Activated T-helper 2 cell treated with anti-CD3 and anti-CD28 coated beads, Interferon-gamma antibody, Interleukin-2, Interleukin-4, amounts not matched to agents 10 μg/mL and 5 μg/mL and 100 μg/mL, durations not matched to agents 14 hours and 24 hours and 36 hours (primary cell): Measurements from ENCODE around the gene APOA1. TPM values are rescaled to one million over a fixed set of nuclear protein-coding genes. Genes with fewer than 3 reads are reported as not detected.
A peak's percentile ranks its signal among the peaks of the same experiment; 100 is the strongest.

Experiments
- DNase-seq: peaks from one replicate; pipeline ENCODE4 v3.0.0; 2021; ENCODE audit warnings: low spot score
- H3K27ac Mint-ChIP-seq: one replicate; pipeline ENCODE4 v1.8.0; 2021; ENCODE audit warnings: mixed read lengths
- H3K27me3 Mint-ChIP-seq: one replicate; pipeline ENCODE4 v1.8.0; 2021; ENCODE audit warnings: low read depth, mixed read lengths
- H3K36me3 Mint-ChIP-seq: one replicate; pipeline ENCODE4 v1.8.0; 2021; ENCODE audit warnings: low read depth, mixed read lengths
- H3K4me1 Mint-ChIP-seq: one replicate; pipeline ENCODE4 v1.8.0; 2021; ENCODE audit warnings: low read depth, mixed read lengths
- H3K4me3 Mint-ChIP-seq: one replicate; pipeline ENCODE4 v1.8.0; 2021; ENCODE audit warnings: low read depth, mild to moderate bottlenecking, moderate library complexity, mixed read lengths
- H3K9me3 Mint-ChIP-seq: one replicate; pipeline ENCODE4 v1.8.0; 2021; ENCODE audit warnings: mixed read lengths
- intact Hi-C: fragments of 100-400 bp; cut with micrococcal nuclease; formaldehyde crosslinking; loops from one replicate; pipeline ENCODE4 v1.15.1; 2023
- total RNA-seq: library from RNA; stranded (reverse); gene quantifications from 2 replicates; pipeline ENCODE4 v1.2.3, GENCODE V29; 2022

Gene APOA1
- total RNA-seq, 1 donor from 2014 or later = not detected

DNA sequence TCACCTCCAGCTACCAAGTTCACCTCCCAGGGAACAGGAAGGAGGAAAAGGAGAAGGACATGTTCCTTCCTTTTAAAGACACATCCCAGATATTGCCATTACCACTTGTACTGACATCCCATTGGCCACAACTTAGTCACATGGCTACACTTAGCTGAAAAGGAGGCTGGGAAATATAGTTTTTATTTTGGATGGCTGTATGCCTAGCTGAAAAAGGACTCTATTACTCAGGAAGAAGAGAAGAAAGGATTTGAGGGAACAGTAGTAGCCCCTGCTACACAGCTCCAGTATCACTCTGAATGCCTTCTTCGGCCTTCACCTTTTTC is 43.7 kb downstream of the APOA1 start:
- Mint-ChIP-seq H3K9me3 (no peaks in the 10 kb centered on the region), H3K4me3 (no peak overlapping the region), H3K36me3 (no peaks in the 10 kb centered on the region), H3K4me1 (peaks cover 4% of the 10 kb centered on the region), H3K27me3 (no peaks in the 10 kb centered on the region), H3K27ac (no peak overlapping the region)
- intact Hi-C loops = no loop called here
- DNase-seq = no peak

DNA sequence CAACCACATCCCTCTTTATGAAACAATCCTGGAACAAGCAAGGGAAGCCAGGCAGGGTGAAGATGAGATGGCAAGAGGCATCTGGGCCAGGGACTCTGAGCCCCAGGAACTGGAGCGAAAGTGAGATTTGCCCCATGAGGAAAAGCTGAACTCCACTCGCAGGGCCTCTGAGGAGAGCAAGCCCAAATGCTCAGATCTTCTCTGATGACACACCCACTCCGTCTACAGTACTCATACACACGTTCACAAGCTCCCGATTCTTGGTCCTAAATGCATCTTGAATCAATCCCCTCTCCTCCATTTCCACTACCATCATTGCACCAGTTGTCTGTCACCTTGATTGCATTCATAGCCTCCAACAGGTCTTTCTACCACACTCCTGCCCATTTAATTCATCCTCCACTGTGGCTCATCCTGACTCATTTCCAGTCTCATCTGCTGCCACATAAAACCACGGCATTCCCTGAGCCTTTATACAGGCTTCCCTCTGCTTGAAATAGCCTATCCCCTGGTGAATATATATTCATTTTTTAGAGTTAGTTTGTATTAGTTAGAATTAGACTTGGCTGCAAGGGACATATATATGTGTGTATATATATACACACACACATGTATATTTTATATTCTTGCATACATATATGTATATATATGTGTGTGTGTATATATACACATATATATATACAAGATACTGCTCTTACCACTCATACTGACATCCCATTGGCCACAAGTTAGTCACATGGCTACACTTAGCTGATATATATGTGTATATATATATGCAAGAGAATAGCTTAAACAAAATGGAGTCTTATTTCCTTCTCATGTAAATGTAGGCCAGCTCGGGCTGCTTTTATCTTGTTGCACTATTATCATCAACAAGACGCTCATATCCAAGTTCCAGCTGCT is 44.3 kb downstream of the APOA1 start:
- DNase-seq = no peak
- Mint-ChIP-seq H3K27me3 (no peaks in the 10 kb centered on the region), H3K4me3 (no peak overlapping the region), H3K4me1 (peaks cover 10% of the 10 kb centered on the region), H3K36me3 (no peaks in the 10 kb centered on the region), H3K27ac (no peak overlapping the region), H3K9me3 (no peaks in the 10 kb centered on the region)
- intact Hi-C loops = no loop called here

DNA sequence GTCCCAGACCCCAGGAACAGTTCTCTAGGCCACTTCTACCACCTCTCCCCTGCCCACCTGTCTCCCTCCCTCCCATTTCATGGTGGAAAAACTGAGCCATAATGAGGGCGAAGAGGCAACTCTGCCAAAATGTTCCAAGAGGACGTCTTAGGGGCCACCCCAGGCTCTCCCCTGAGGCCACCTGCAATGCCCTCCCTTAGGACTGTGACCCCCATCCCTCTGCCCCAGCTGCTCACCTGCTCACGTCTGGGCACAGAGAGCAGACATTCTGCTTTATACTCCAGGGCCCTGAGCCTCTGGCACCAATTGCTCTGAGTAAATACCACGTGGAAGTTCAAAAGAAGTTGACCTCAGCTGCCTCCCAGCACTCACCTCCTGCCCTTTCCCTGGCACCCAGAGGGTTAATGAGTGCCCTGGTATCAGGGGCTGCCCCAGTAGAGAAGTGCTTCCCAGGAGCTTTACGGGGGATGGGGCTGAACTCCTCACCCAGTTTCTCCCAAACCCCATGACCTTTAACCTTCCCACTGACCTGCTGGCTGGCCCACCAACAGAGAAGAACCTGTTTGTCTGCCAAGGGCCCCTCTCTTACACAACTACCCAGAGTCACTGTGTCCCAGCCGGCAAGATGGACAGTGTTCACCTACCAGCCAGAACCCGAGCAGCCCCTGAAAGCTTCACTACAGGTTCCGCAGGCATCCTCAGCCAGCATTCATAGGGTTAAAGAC is 45.1 kb downstream of the APOA1 start:
- intact Hi-C loops = no loop called here

DNA sequence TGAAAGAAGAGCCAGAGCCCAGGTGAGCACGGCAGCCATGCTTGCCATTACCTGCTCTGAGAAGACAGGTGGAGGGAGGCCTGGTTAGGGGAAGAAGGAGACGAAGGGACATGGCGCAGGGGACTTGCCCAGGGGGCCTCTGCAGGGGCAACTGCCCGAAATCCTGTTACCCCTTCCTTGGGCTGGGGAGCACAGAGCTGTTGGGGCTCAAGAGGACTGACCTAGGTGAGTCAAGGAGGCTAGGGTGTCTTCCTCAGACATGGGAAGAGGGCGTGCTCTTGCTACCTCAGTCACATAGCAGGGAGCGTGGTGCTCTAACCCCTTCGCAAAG is 45.6 kb downstream of the APOA1 start, which contains the start of gene APOA5:
Gene APOA5 (minus strand): TSS at position 67 of the 331 bp plus-strand sequence. CDS start 19 bp downstream, at position 48.
- Mint-ChIP-seq H3K27me3 (no peaks in the 10 kb centered on the region), H3K4me3 (no peak within 1 kb of the TSS), H3K9me3 (no peaks in the 10 kb centered on the region), H3K4me1 (peaks cover 18% of the 10 kb centered on the region), H3K36me3 (peaks cover 5% of the 10 kb centered on the region), H3K27ac (no peak within 1 kb of the TSS)
- no peak for DNase-seq
- intact Hi-C loops = loop anchor here (1.0 to 2.0 kb wide), 2 partner anchors 45 to 315 kb away; partner anchors contain the start of gene APOA1

More for the DNA sequence above, 45.1 kb downstream of the APOA1 start:
- H3K9me3 Mint-ChIP-seq = no peaks in the 10 kb centered on the region
- no peak for DNase-seq
- peaks cover 13% of the 10 kb centered on the region for H3K4me1 Mint-ChIP-seq
- H3K27ac Mint-ChIP-seq = no peak overlapping the region
- H3K27me3 Mint-ChIP-seq = no peaks in the 10 kb centered on the region
- no peak overlapping the region for H3K4me3 Mint-ChIP-seq
- no peaks in the 10 kb centered on the region for H3K36me3 Mint-ChIP-seq

DNA sequence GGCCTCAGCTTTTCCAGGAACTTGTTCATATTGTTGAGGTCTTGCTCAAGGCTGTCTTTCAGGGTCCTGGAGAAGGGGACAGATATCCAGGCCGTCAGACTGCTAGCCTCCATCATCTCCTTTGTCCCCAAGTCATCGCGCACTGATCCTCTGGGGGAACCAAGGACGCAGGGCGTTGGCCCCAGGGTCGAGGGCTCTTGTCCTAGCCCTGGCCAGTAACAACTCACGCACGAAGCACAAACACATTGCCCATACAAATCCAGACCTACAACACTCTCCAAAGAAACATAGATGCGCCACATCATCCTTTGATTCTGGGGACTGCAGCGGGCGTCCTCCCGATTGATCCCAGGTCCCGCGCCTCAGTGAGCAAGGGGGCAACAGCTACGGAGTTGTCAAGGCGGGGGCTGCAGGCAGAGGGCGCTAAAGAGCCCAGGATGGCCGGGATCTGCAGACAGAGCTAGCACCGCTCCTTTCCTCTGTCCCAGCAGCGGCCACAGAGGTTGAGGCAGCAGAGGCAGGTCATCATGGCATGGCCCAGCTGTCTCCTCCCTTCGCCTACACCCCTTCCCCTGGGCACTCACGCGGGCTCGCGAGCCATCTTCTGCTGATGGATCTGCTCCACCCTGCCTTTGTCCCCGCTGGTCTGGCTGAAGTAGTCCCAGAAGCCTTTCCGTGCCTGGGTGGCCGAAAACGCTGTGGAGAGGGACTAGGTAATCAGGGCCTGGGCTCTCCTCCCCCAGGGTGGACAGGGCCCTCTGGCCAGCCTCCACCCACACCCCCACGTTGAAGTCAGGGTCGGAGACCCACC is 46.2 kb downstream of the APOA1 start:
- Mint-ChIP-seq H3K4me1 (peaks cover 24% of the 10 kb centered on the region), H3K27me3 (no peaks in the 10 kb centered on the region), H3K36me3 (peaks cover 11% of the 10 kb centered on the region), H3K9me3 (no peaks in the 10 kb centered on the region), H3K27ac (no peak overlapping the region), H3K4me3 (no peak overlapping the region)
- intact Hi-C loops = loop anchor here (1.0 to 2.0 kb wide), 2 partner anchors 46 to 315 kb away; partner anchors contain the start of gene APOA1
- peak; percentile 64 for DNase-seq

DNA sequence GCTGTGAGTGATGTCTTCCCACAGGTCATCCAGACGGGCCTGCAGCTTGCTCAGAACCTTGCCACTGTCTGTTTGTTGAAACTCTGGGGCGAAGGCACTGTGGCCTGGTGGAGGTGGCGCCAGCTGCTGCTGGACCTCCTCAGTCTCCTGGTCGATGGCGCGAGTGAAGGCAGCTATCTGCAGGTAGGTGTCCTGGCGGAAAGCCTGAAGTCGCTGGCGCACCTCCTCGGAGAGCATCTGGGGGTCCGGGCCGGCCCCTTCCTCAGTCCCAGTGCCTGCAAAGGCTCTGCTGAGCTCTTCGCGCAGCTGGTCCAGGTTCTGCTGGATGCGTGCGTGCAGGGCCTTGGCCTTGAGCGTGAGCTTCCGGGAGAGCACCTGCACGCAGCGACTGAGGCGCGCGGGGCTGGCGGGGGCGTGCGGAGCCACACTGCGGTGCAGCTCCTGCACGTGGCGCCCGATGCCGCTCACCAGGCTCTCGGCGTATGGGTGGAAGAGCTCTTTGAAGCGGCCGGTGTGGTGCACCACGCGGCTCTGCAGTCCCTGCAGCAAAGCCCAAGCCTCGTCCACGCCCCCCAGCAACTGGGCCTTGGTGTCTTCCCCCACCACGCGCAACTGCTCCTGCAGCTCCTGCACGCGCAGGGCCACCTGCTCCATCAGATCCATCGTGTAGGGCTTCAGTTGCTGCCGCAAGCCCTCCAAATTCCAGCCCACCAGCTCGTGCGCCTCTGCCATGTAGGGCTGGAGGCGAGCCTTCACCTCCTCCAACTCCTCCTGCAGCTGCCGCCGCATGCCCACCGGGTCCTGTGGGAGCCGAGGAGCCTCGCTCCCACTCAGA is 47.0 kb downstream of the APOA1 start:
- intact Hi-C loops = loop anchor here (1.0 to 2.0 kb wide), 2 partner anchors 46 to 316 kb away; partner anchors contain the start of gene APOA1
- Mint-ChIP-seq H3K9me3 (no peaks in the 10 kb centered on the region), H3K4me3 (no peak overlapping the region), H3K4me1 (peaks cover 30% of the 10 kb centered on the region), H3K27ac (no peak overlapping the region), H3K36me3 (peaks cover 19% of the 10 kb centered on the region), H3K27me3 (no peaks in the 10 kb centered on the region)
- no peak for DNase-seq

DNA sequence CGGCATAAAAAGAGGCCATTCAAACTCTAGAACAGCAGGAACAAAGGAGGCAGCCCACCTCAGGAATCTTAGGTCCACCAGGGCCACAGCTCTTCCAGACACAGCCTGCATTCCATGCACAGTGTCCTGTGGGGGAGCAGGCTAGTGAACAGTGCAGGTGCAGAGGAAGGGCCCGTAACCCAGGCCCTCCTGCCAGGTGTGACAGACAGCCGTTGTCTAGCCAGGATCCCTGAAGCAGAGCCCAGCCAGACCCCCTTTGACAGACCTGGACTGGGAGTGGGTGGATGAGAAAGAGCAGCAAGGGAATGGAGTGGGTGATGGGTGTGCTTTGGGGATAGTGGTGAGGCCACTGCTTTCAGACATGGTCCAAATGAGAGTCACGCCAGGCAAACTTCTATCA is 48.4 kb downstream of the APOA1 start:
- Mint-ChIP-seq H3K36me3 (peaks cover 33% of the 10 kb centered on the region), H3K4me3 (peak overlapping the region; percentile 90), H3K27ac (no peak overlapping the region), H3K4me1 (peaks cover 39% of the 10 kb centered on the region), H3K9me3 (no peaks in the 10 kb centered on the region), H3K27me3 (no peaks in the 10 kb centered on the region)
- DNase-seq = no peak
- intact Hi-C loops = loop anchor here (1.0 to 5.0 kb wide), 4 partner anchors 16 to 443 kb away; partner anchors contain the start of genes PCSK7, RNF214 and SIK3

DNA sequence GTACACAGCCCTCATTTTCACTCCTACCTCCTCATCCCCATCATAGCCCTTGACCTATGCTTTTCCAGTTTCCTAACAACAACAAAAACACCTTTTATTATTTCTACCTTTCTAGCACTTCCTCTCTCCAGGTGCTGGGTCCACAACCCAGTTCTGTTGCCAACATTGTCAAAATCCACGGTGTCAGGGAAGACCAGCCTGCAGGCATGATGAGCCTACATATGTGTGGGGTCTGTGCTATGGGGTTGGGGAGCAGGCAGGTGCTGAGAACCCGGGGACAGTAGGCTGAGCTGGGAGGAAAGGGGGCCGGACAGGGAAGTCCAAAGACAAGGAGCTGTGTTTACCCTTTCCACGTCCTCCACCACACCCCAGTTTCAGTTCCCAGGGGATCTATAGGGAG is 48.9 kb downstream of the APOA1 start:
- Mint-ChIP-seq H3K4me1 (peaks cover 40% of the 10 kb centered on the region), H3K27ac (peak overlapping the region; percentile 68), H3K36me3 (peaks cover 35% of the 10 kb centered on the region), H3K9me3 (no peaks in the 10 kb centered on the region), H3K27me3 (no peaks in the 10 kb centered on the region), H3K4me3 (peak overlapping the region; percentile 90)
- intact Hi-C loops = loop anchor here (1.0 to 5.0 kb wide), 4 partner anchors 15 to 444 kb away; partner anchors contain the start of genes PCSK7, RNF214 and SIK3
- DNase-seq = no peak

DNA sequence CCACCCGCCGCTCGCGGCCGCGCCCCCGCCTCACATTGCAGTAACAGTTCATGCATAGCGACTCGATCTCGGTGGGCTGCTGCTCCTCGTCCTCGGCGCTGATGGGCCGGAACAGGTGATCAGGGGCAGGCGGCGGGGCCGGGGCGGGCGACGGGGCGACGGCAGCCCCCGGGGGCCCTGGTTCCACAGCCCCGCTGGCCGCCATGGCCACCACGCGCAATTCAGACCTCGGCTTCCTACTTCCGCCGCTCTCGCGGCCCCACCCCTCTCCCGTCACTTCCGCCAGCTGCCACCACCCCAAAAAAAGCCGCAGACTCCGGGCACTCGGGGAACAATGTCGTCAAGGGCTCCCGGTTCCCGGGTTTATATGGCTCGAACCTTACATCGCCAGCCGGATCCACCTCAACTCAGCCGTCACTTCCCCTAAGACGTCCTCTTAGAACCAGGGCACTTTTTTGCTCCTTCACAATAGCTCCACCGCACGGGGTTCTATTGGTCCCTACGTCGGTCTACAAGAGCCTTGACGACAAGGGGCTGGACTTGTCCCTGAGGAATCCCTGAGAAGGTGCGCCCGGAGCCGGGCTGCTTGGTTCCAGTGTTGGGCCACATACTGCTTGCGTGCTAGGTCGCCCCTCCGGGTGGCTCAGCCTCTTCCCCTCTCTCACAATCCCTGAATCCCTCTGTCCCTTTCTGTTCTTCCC is 49.5 kb downstream of the APOA1 start, which contains the start of gene ZPR1:
Gene ZPR1 (minus strand): TSS at position 238 of the 701 bp plus-strand sequence. CDS start 33 bp downstream, at position 205.
- Mint-ChIP-seq H3K9me3 (no peaks in the 10 kb centered on the region), H3K4me1 (peaks cover 44% of the 10 kb centered on the region), H3K27ac (peak within 1 kb of the TSS; percentile 81), H3K4me3 (peak within 1 kb of the TSS; percentile 90), H3K27me3 (no peaks in the 10 kb centered on the region), H3K36me3 (peaks cover 41% of the 10 kb centered on the region)
- peak; percentile 83 for DNase-seq
- intact Hi-C loops = loop anchor here (1.0 to 5.0 kb wide), 4 partner anchors 15 to 444 kb away; partner anchors contain the start of genes PCSK7, RNF214 and SIK3

DNA sequence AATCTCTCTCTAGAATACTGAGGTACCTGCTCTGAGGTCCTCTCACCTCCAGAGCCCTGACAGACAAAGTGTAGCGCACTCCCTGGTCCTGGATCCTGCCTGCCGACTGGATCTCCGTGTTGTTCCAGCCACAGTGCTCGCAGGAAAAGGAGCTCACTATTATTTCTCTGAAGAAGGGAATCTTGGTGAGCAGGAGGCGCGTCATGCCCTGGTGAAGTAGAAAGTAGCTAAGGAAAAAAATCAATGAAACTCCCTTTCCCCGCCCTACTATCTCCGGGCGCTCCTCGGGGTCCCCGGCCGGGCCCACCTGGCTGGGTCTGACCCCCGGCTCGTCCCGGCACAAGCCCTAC is 50.0 kb downstream of the APOA1 start:
- Mint-ChIP-seq H3K27me3 (no peaks in the 10 kb centered on the region), H3K4me1 (peaks cover 48% of the 10 kb centered on the region)

DNA sequence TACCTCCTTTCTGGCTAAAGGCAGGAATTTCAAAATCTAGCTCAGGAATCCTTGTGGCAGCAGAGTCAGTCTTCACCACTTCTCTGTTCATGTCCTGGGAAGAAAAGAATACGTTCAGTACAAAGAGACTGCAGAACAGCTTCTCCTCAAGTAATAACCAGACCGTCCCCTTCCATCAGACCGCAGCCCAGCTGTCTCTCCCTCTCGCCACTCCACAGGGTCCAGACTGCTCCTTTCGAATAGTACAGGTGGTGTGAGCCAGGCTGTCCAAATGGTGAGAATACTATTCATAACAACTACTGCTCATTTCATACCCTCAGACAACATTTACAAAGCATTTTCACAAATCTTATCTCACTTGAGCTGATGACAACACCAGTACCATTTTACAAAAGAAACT is 50.5 kb downstream of the APOA1 start:
- Mint-ChIP-seq H3K36me3 (peaks cover 51% of the 10 kb centered on the region), H3K4me1 (peaks cover 51% of the 10 kb centered on the region), H3K27me3 (no peaks in the 10 kb centered on the region), H3K27ac (peak overlapping the region; percentile 81), H3K9me3 (no peaks in the 10 kb centered on the region), H3K4me3 (peak overlapping the region; percentile 90)
- intact Hi-C loops = loop anchor here (5.0 kb wide), 2 partner anchors 65 to 445 kb away; partner anchors contain the start of genes PCSK7 and RNF214
- no peak for DNase-seq

More for the DNA sequence above, 50.0 kb downstream of the APOA1 start:
- H3K9me3 Mint-ChIP-seq = no peaks in the 10 kb centered on the region
- H3K36me3 Mint-ChIP-seq = peaks cover 47% of the 10 kb centered on the region
- DNase-seq = no peak
- intact Hi-C loops = loop anchor here (5.0 kb wide), 2 partner anchors 65 to 445 kb away; partner anchors contain the start of genes PCSK7 and RNF214
- H3K27ac Mint-ChIP-seq = peak overlapping the region; percentile 81
- H3K4me3 Mint-ChIP-seq = peak overlapping the region; percentile 90
